ENCODE measurements around the gene ZNF280A.
"Not testable (repeated sequence)": the region's sequence is repeated elsewhere in the genome, so short reads cannot be mapped to it uniquely, and the experiment has no call there.

Gene ZNF280A

DNA sequence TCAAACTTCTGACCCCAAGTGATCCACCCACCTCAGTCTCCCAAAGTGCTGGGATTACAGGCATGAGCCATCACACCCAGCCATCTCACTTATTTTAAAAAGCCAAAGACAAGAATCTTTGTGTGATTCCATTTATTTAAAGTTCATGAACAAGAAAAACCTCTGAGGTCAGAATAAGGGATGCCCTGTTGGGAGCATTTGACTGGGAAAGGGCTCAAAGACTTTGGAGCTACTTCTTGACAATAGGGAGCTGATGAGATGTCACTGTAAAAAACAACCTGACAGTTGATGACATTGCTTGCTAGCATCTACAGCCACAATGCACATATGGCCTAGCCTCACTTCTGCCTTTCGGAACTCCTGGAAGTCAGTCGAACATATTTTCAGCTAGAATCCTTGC, 6.5 kb downstream of the ZNF280A start:
- Histone ChIP-seq H3K9ac (ENCODE audit: low read length) (no peak overlapping the region), H3F3A (ENCODE audit: insufficient read depth, low read length) (no peaks in the 10 kb centered on the region), H3K9me2 (replicated peaks; ENCODE audit: insufficient read depth, low read length) (no peaks in the 10 kb centered on the region), H3K27me3 (replicated peaks; ENCODE audit: insufficient read depth, low read length) (no peaks in the 10 kb centered on the region), H3K36me3 (replicated peaks; ENCODE audit: insufficient read depth, low read length) (no peaks in the 10 kb centered on the region), H3K79me2 (ENCODE audit: low read length) (no peaks in the 10 kb centered on the region), H3K9me3 (replicated peaks; ENCODE audit: insufficient read depth, low read length) (no peaks in the 10 kb centered on the region), H3K4me1 (ENCODE audit: low read length) (0 out of 2 replicates have a peak, but pooled peaks cover 7% of the 10 kb centered on the region), H2AFZ (ENCODE audit: low read length) (no peak overlapping the region), H3K4me2 (ENCODE audit: low read depth, low read length) (no peak overlapping the region), H4K20me1 (ENCODE audit: insufficient read depth, low read length) (no peaks in the 10 kb centered on the region), H3K4me3 (ENCODE audit: low read length) (no peak overlapping the region), H3K27ac (ENCODE audit: low read length) (no peak overlapping the region)
- TF ChIP-seq EZH2 (optimal IDR thresholded peaks at IDR 0.05; ENCODE audit: low read depth, low read length): no peak
- TF ChIP-seq, protein P1, sequence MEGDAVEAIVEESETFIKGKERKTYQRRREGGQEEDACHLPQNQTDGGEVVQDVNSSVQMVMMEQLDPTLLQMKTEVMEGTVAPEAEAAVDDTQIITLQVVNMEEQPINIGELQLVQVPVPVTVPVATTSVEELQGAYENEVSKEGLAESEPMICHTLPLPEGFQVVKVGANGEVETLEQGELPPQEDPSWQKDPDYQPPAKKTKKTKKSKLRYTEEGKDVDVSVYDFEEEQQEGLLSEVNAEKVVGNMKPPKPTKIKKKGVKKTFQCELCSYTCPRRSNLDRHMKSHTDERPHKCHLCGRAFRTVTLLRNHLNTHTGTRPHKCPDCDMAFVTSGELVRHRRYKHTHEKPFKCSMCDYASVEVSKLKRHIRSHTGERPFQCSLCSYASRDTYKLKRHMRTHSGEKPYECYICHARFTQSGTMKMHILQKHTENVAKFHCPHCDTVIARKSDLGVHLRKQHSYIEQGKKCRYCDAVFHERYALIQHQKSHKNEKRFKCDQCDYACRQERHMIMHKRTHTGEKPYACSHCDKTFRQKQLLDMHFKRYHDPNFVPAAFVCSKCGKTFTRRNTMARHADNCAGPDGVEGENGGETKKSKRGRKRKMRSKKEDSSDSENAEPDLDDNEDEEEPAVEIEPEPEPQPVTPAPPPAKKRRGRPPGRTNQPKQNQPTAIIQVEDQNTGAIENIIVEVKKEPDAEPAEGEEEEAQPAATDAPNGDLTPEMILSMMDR (IDR thresholded peaks at IDR 0.05; ENCODE audit: low read length): no peak
- no peak for TF ChIP-seq EZH2phosphoT487 (IDR thresholded peaks at IDR 0.05; ENCODE audit: low read length)
- no peak for DNase-seq

DNA sequence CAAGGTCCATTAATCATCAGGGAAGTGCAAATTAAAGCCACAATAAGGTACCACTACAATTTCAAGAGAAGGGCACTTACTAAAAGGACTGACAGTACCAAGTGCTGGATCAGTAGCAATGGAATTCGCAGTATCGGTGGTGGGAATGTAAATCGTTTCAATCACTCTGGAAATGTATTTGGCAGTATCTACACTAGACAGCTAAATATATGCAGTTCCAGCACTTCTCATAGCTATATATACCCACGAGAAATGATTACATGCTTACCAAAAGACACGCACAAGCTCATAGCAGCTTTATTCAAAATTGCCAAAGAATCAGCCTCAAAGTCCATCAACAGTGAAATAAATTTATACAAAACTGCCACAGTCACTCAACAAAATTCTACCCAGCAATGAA, 7.1 kb downstream of the ZNF280A start:
- DNase-seq: no peak

DNA sequence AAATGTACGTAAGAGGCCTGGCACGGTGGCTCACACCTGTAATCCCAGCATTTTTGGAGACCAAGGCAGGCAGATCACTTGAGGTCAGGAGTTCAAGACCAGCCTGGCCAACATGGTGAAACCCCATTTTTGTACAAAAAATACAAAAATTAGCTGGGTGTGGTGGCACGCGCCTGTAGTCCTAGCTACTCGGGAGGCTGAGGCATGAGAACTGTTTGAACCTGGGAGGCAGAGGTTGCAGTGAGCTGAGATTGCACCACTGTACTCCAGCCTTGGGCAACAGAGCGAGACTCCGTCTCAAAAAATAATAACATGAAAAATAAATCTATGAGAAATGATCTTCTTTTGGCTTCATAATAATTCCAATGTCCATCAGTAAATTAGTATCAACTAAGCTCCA, 9.2 kb downstream of the ZNF280A start:
- not testable (repeated sequence) for H3K4me2 ChIP-seq (ENCODE audit: low read depth, low read length); H3K36me3 ChIP-seq (replicated peaks; ENCODE audit: insufficient read depth, low read length); H3K9me2 ChIP-seq (replicated peaks; ENCODE audit: insufficient read depth, low read length); H3K4me3 ChIP-seq (ENCODE audit: low read length); H3K27ac ChIP-seq (ENCODE audit: low read length); H2AFZ ChIP-seq (ENCODE audit: low read length); H3K79me2 ChIP-seq (ENCODE audit: low read length); H3K9me3 ChIP-seq (replicated peaks; ENCODE audit: insufficient read depth, low read length); H4K20me1 ChIP-seq (ENCODE audit: insufficient read depth, low read length); H3F3A ChIP-seq (ENCODE audit: insufficient read depth, low read length); DNase-seq; H3K9ac ChIP-seq (ENCODE audit: low read length); H3K27me3 ChIP-seq (replicated peaks; ENCODE audit: insufficient read depth, low read length)
- 0 out of 2 replicates have a peak, but pooled peaks cover 13% of the 10 kb centered on the region for H3K4me1 ChIP-seq (ENCODE audit: low read length)

More for the DNA sequence above, 7.1 kb downstream of the ZNF280A start:
- H3K27me3 ChIP-seq (replicated peaks; ENCODE audit: insufficient read depth, low read length): no peaks in the 10 kb centered on the region
- no peaks in the 10 kb centered on the region for H3K36me3 ChIP-seq (replicated peaks; ENCODE audit: insufficient read depth, low read length)
- H4K20me1 ChIP-seq (ENCODE audit: insufficient read depth, low read length): no peaks in the 10 kb centered on the region
- H2AFZ ChIP-seq (ENCODE audit: low read length): no peak overlapping the region
- H3F3A ChIP-seq (ENCODE audit: insufficient read depth, low read length): no peaks in the 10 kb centered on the region
- H3K4me3 ChIP-seq (ENCODE audit: low read length): no peak overlapping the region
- H3K27ac ChIP-seq (ENCODE audit: low read length): no peak overlapping the region
- no peaks in the 10 kb centered on the region for H3K9me3 ChIP-seq (replicated peaks; ENCODE audit: insufficient read depth, low read length)
- H3K9ac ChIP-seq (ENCODE audit: low read length): no peak overlapping the region
- TF ChIP-seq EZH2 (optimal IDR thresholded peaks at IDR 0.05; ENCODE audit: low read depth, low read length) (no peak), EZH2phosphoT487 (IDR thresholded peaks at IDR 0.05; ENCODE audit: low read length) (no peak)
- TF ChIP-seq, protein P1 (IDR thresholded peaks at IDR 0.05; ENCODE audit: low read length): no peak
- no peaks in the 10 kb centered on the region for H3K79me2 ChIP-seq (ENCODE audit: low read length)
- no peaks in the 10 kb centered on the region for H3K9me2 ChIP-seq (replicated peaks; ENCODE audit: insufficient read depth, low read length)
- H3K4me1 ChIP-seq (ENCODE audit: low read length): 0 out of 2 replicates have a peak, but pooled peaks cover 8% of the 10 kb centered on the region
- no peak overlapping the region for H3K4me2 ChIP-seq (ENCODE audit: low read depth, low read length)

DNA sequence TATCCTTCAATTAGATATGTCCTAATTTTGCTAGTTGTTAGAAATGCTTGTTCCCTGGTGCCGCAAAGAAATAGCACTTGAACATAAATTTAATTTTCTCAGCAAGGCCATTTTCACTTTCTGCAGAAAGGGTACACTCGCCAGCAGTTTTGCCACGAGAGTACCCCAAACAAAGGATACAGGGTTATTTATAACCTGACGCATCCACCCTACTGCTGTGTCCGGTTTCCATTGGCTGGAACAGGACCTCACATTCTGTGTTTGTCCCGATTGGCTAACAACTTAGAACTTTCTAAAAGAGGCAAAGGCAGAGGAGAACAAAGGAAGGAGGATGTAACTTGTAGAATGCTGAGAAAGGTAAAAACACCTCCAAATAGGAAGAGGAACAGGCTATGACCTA, 10.2 kb downstream of the ZNF280A start:
- not testable (repeated sequence) for H3F3A ChIP-seq (ENCODE audit: insufficient read depth, low read length); H3K4me2 ChIP-seq (ENCODE audit: low read depth, low read length); DNase-seq; H3K9me2 ChIP-seq (replicated peaks; ENCODE audit: insufficient read depth, low read length); H4K20me1 ChIP-seq (ENCODE audit: insufficient read depth, low read length); H3K27ac ChIP-seq (ENCODE audit: low read length); H3K79me2 ChIP-seq (ENCODE audit: low read length); H3K9ac ChIP-seq (ENCODE audit: low read length); H2AFZ ChIP-seq (ENCODE audit: low read length); H3K9me3 ChIP-seq (replicated peaks; ENCODE audit: insufficient read depth, low read length); H3K36me3 ChIP-seq (replicated peaks; ENCODE audit: insufficient read depth, low read length); H3K27me3 ChIP-seq (replicated peaks; ENCODE audit: insufficient read depth, low read length); H3K4me3 ChIP-seq (ENCODE audit: low read length)
- 0 out of 2 replicates have a peak, but pooled peaks cover 13% of the 10 kb centered on the region for H3K4me1 ChIP-seq (ENCODE audit: low read length)
